Activated T-cell treated with anti-CD3 and anti-CD28 coated beads for 1 hour (primary cell): Measurements from ENCODE around the gene FRMD4A.
"Not testable (repeated sequence)": the region's sequence is repeated elsewhere in the genome, so short reads cannot be mapped to it uniquely, and the experiment has no call there.

Experiments used
- DNase-seq: peaks from one replicate; pipeline ENCODE4 v3.0.0-alpha.2; 2020; ENCODE audit warnings: low read depth

FRMD4A gene

GRCh38 chr10:13877154-13877909, 453.4 kb downstream of the FRMD4A start:
- no peak for DNase-seq

GRCh38 chr10:13873196-13873595, 457.5 kb downstream of the FRMD4A start:
- DNase-seq, result no peak

- DNase-seq, result no peak
Observed at GRCh38 chr10:13872411-13872810, 458.3 kb downstream of the FRMD4A start.

- DNase-seq, result no peak
Observed at GRCh38 chr10:13871776-13872175, 458.9 kb downstream of the FRMD4A start.

- DNase-seq, result no peak
Observed at GRCh38 chr10:13871011-13871410, 459.7 kb downstream of the FRMD4A start.

GRCh38 chr10:13869295-13869664, 461.4 kb downstream of the FRMD4A start:
- DNase-seq, result no peak

GRCh38 chr10:13868528-13869294, 462.0 kb downstream of the FRMD4A start:
- no peak for DNase-seq

GRCh38 chr10:13867822-13868221, 462.9 kb downstream of the FRMD4A start:
- DNase-seq, result no peak

GRCh38 chr10:13865758-13866491, 464.8 kb downstream of the FRMD4A start:
- no peak for DNase-seq

- DNase-seq, result not testable (repeated sequence)
Observed at GRCh38 chr10:13865220-13865619, 465.5 kb downstream of the FRMD4A start.

- no peak for DNase-seq
Observed at GRCh38 chr10:13862546-13863233, 468.0 kb downstream of the FRMD4A start.

GRCh38 chr10:13860886-13861285, 469.8 kb downstream of the FRMD4A start:
- DNase-seq, result no peak

- no peak for DNase-seq
Observed at GRCh38 chr10:13859979-13860654, 470.6 kb downstream of the FRMD4A start.

- DNase-seq, result no peak
Observed at GRCh38 chr10:13858709-13859108, 472.0 kb downstream of the FRMD4A start.

GRCh38 chr10:13857451-13857850, 473.3 kb downstream of the FRMD4A start:
- no peak for DNase-seq

- no peak for DNase-seq
Observed at GRCh38 chr10:13853854-13854253, 476.9 kb downstream of the FRMD4A start.

GRCh38 chr10:13852872-13853271, 477.9 kb downstream of the FRMD4A start:
- DNase-seq, result no peak

GRCh38 chr10:13851906-13852305, 478.8 kb downstream of the FRMD4A start:
- no peak for DNase-seq

GRCh38 chr10:13848520-13849445, 481.9 kb downstream of the FRMD4A start:
- no peak for DNase-seq

- DNase-seq, result no peak
Observed at GRCh38 chr10:13847201-13847631, 483.5 kb downstream of the FRMD4A start.
